ENCODE measurements around the gene GPR42. TPM values are rescaled to one million over a fixed set of nuclear protein-coding genes. Genes with fewer than 3 reads are reported as not detected.
"Not testable (repeated sequence)": the region's sequence is repeated elsewhere in the genome, so short reads cannot be mapped to it uniquely, and the experiment has no call there.

Gene GPR42
- total RNA-seq, 3 donors from 2014 or later = 0.32 TPM; not detected in 2

GRCh38 chr19:35373492-35373891 lies 2.6 kb downstream of the GPR42 start:
- no peak for DNase-seq
- Histone ChIP-seq H3K9me3 (no peaks in the 10 kb centered on the region), H3K4me3 (no peak overlapping the region), H3K4me1 (ENCODE audit: low read depth) (no peaks in the 10 kb centered on the region), H3K36me3 (ENCODE audit: low read depth) (no peaks in the 10 kb centered on the region)
- no peak for ATAC-seq
- intact Hi-C loops (cut with DNase I, micrococcal nuclease) = no loop called here
- no peak for TF ChIP-seq CTCF (IDR thresholded peaks at IDR 0.05)

GRCh38 chr19:35374031-35374430 lies 3.2 kb downstream of the GPR42 start:
- H3K4me1 ChIP-seq (ENCODE audit: low read depth); H3K36me3 ChIP-seq (ENCODE audit: low read depth); H3K4me3 ChIP-seq; DNase-seq; intact Hi-C loops (cut with DNase I, micrococcal nuclease); H3K9me3 ChIP-seq; ATAC-seq: not testable (repeated sequence)

GRCh38 chr19:35375505-35376307 lies 4.8 kb downstream of the GPR42 start:
- Histone ChIP-seq H3K36me3 (ENCODE audit: low read depth) (no peaks in the 10 kb centered on the region), H3K4me3 (no peak overlapping the region), H3K9me3 (no peaks in the 10 kb centered on the region), H3K4me1 (ENCODE audit: low read depth) (no peaks in the 10 kb centered on the region)
- TF ChIP-seq CTCF (IDR thresholded peaks at IDR 0.05) = no peak
- no peak for DNase-seq
- ATAC-seq = no peak
- intact Hi-C loops (cut with DNase I, micrococcal nuclease) = no loop called here

- Histone ChIP-seq H3K4me1 (ENCODE audit: low read depth) (no peaks in the 10 kb centered on the region), H3K36me3 (ENCODE audit: low read depth) (no peaks in the 10 kb centered on the region), H3K9me3 (no peaks in the 10 kb centered on the region), H3K4me3 (no peak overlapping the region)
- TF ChIP-seq CTCF (IDR thresholded peaks at IDR 0.05) = no peak
- no peak for DNase-seq
- intact Hi-C loops (cut with DNase I, micrococcal nuclease) = no loop called here
- ATAC-seq = no peak
Observed at GRCh38 chr19:35377656-35378055, 6.8 kb downstream of the GPR42 start.

- DNase-seq (no peak), ATAC-seq (no peak)
- H3K36me3 ChIP-seq (ENCODE audit: low read depth) = no peaks in the 10 kb centered on the region
- intact Hi-C loops (cut with DNase I, micrococcal nuclease) = no loop called here
- no peak for TF ChIP-seq CTCF (IDR thresholded peaks at IDR 0.05)
- no peaks in the 10 kb centered on the region for H3K9me3 ChIP-seq
- H3K4me1 ChIP-seq (ENCODE audit: low read depth) = no peaks in the 10 kb centered on the region
- no peak overlapping the region for H3K4me3 ChIP-seq
Observed at GRCh38 chr19:35378356-35378755, 7.5 kb downstream of the GPR42 start.

GRCh38 chr19:35379545-35379944 lies 8.7 kb downstream of the GPR42 start:
- H3K36me3 ChIP-seq (ENCODE audit: low read depth); DNase-seq; H3K4me1 ChIP-seq (ENCODE audit: low read depth); H3K9me3 ChIP-seq; intact Hi-C loops (cut with DNase I, micrococcal nuclease); ATAC-seq; H3K4me3 ChIP-seq: not testable (repeated sequence)

GRCh38 chr19:35379992-35380391 lies 9.1 kb downstream of the GPR42 start:
- Histone ChIP-seq H3K9me3 (no peaks in the 10 kb centered on the region), H3K4me1 (ENCODE audit: low read depth) (no peaks in the 10 kb centered on the region), H3K4me3 (no peak overlapping the region), H3K36me3 (ENCODE audit: low read depth) (no peaks in the 10 kb centered on the region)
- DNase-seq (no peak), ATAC-seq (no peak)
- no peak for TF ChIP-seq CTCF (IDR thresholded peaks at IDR 0.05)
- intact Hi-C loops (cut with DNase I, micrococcal nuclease) = no loop called here

Measured in mucosa of descending colon (tissue), 3 donors.